GM23338 (cell line): ENCODE results near the gene AK9.

Experiments used
- CTCF ChIP-seq, 2 experiments: fragments of 200-600 bp in 1 of 2; sonication (generic) in 1 of 2; conservative IDR thresholded peaks; 2 replicates each; pipeline versions ENCODE4 v1.5.1 to v1.6.1; 2016 to 2017; ENCODE audit warnings: antibody characterized with exemption in 2 of 2, low read depth in 2 of 2, mild to moderate bottlenecking in 2 of 2, moderate library complexity in 1 of 2
- ETS1 ChIP-seq: IDR thresholded peaks from 2 replicates; pipeline ENCODE4 v1.6.1; 2016; ENCODE audit warnings: antibody characterized with exemption
- EZH2 ChIP-seq: fragments of 200-600 bp; sonication (generic); IDR thresholded peaks from one replicate; pipeline ENCODE4 v1.8.0; 2017; ENCODE audit warnings: antibody characterized with exemption, mild to moderate bottlenecking, low read depth; ENCODE audit not compliant: unreplicated experiment
- EZH2phosphoT487 ChIP-seq: fragments of 200-600 bp; sonication (generic); IDR thresholded peaks from one replicate; pipeline ENCODE4 v1.8.1; 2018; ENCODE audit warnings: antibody characterized with exemption; ENCODE audit not compliant: unreplicated experiment
- JUNB ChIP-seq: IDR thresholded peaks from one replicate; pipeline ENCODE4 v1.6.1; 2016; ENCODE audit warnings: antibody characterized with exemption; ENCODE audit not compliant: unreplicated experiment
- NANOG ChIP-seq: IDR thresholded peaks from 2 replicates; pipeline ENCODE4 v1.6.1; 2016; ENCODE audit warnings: antibody characterized with exemption, borderline replicate concordance
- POLR2AphosphoS5 ChIP-seq: IDR thresholded peaks from 2 replicates; pipeline ENCODE4 v1.6.1; 2016; ENCODE audit warnings: antibody characterized with exemption, low read depth
- REST ChIP-seq: IDR thresholded peaks from one replicate; pipeline ENCODE4 v1.6.1; 2018; ENCODE audit warnings: antibody characterized with exemption; ENCODE audit not compliant: unreplicated experiment

GRCh38 chr6:109456111-109456583 lies 234.9 kb downstream of the AK9 start:
- TF ChIP-seq EZH2phosphoT487 (no peak), CTCF (conservative IDR thresholded peaks at IDR 0.05; ENCODE audit: low read depth in 2 of 2) (no peak), NANOG (no peak), EZH2 (no peak), POLR2AphosphoS5 (no peak), REST (no peak), JUNB (no peak), ETS1 (no peak)
